IMR-90 (cell line): ENCODE data around the gene PHKG2. TPM values are rescaled to one million over a fixed set of nuclear protein-coding genes. Genes with fewer than 3 reads are reported as not detected.

ENCODE experiments used
- ATAC-seq: fragments of 200-7000 bp; cut with Tn5 transposase; 2 replicates; pipeline ENCODE4 v1.9.1; 2020; ENCODE audit warnings: low read depth, mild to moderate bottlenecking, moderate library complexity
- BruUV-seq: library from RNA; stranded (reverse); fragments of 400-500 nt; replicated peaks from 2 replicates; lab custom pipeline; 2021; lab: Mats Ljungman, UMichigan
- CTCF ChIA-PET: fragments of 300-600 bp; formaldehyde crosslinking; extraction: SDS; loops from one replicate; lab custom pipeline; 2021; ENCODE audit warnings: antibody characterized with exemption; lab: Yijun Ruan, JAX
- POLR2A ChIA-PET: fragments of 300-600 bp; sonication (Branson Sonifier 250); formaldehyde crosslinking; loops from one replicate; lab custom pipeline; 2022; ENCODE audit warnings: antibody characterized with exemption; ENCODE audit not compliant: unreplicated experiment; lab: Charles Lee
- DNase-seq: peaks from one replicate; pipeline ENCODE4 v3.0.0; 2013
- H2AFZ ChIP-seq: replicated peaks from 2 replicates; pipeline ENCODE3; 2013; ENCODE audit warnings: low read length, mild to moderate bottlenecking; ENCODE audit not compliant: poor library complexity
- H2AK5ac ChIP-seq: 2 replicates; pipeline ENCODE4 v1.6.1; 2013; ENCODE audit warnings: low read depth, low read length, inconsistent platforms
- H2AK9ac ChIP-seq: replicated peaks from 2 replicates; pipeline ENCODE3; 2013; ENCODE audit warnings: mild to moderate bottlenecking, low read depth, low read length, moderate library complexity; ENCODE audit not compliant: poor library complexity
- H2BK120ac ChIP-seq: 2 replicates; pipeline ENCODE4 v1.6.1; 2013; ENCODE audit warnings: low read depth, low read length, inconsistent platforms
- H2BK15ac ChIP-seq: 3 replicates; pipeline ENCODE4 v1.6.1; 2013; ENCODE audit warnings: low read depth, low read length, inconsistent platforms
- H2BK20ac ChIP-seq: 2 replicates; pipeline ENCODE4 v1.6.1; 2013; ENCODE audit warnings: low read depth, mild to moderate bottlenecking, inconsistent platforms, low read length, moderate library complexity
- H2BK5ac ChIP-seq: 2 replicates; pipeline ENCODE4 v1.6.1; 2013; ENCODE audit warnings: mild to moderate bottlenecking, low read depth, low read length, inconsistent platforms; ENCODE audit not compliant: poor library complexity, severe bottlenecking
- H3K14ac ChIP-seq: replicated peaks from 2 replicates; pipeline ENCODE4 v1.6.1; 2013; ENCODE audit warnings: low read depth, low read length, inconsistent platforms
- H3K18ac ChIP-seq: 2 replicates; pipeline ENCODE4 v1.6.1; 2013; ENCODE audit warnings: low read depth, low read length, control low read depth
- H3K23ac ChIP-seq: 2 replicates; pipeline ENCODE4 v1.6.1; 2013; ENCODE audit warnings: low read depth, low read length, inconsistent platforms
- H3K27ac ChIP-seq: 2 replicates; pipeline ENCODE4 v1.5.1; 2013; ENCODE audit warnings: mild to moderate bottlenecking, control low read depth, low read length; ENCODE audit not compliant: insufficient read depth
- H3K27me3 ChIP-seq: 2 replicates; pipeline ENCODE4 v1.6.1; 2013; ENCODE audit warnings: low read length; ENCODE audit not compliant: control insufficient read depth, insufficient read depth
- H3K36me3 ChIP-seq: 2 replicates; pipeline ENCODE4 v1.6.1; 2013; ENCODE audit warnings: low read length, mixed read lengths; ENCODE audit not compliant: control insufficient read depth, insufficient read depth
- H3K4ac ChIP-seq: 2 replicates; pipeline ENCODE4 v1.6.1; 2013; ENCODE audit warnings: low read depth, low read length, inconsistent platforms
- H3K4me1 ChIP-seq: 2 replicates; pipeline ENCODE4 v1.6.1; 2013; ENCODE audit warnings: low read length, mixed read lengths; ENCODE audit not compliant: control insufficient read depth, insufficient read depth
- H3K4me2 ChIP-seq: 2 replicates; pipeline ENCODE4 v1.6.1; 2013; ENCODE audit warnings: low read depth, mild to moderate bottlenecking, control low read depth, low read length, moderate library complexity
- H3K4me3 ChIP-seq: 2 replicates; pipeline ENCODE4 v1.5.1; 2013; ENCODE audit warnings: low read depth, mild to moderate bottlenecking, control low read depth, low read length, moderate library complexity; ENCODE audit not compliant: insufficient read depth
- H3K56ac ChIP-seq: 2 replicates; pipeline ENCODE4 v1.6.1; 2013; ENCODE audit warnings: low read length, inconsistent platforms; ENCODE audit not compliant: insufficient read depth; ENCODE audit errors: extremely low read depth
- H3K79me1 ChIP-seq, 2 experiments: 2 replicates each; pipeline ENCODE4 v1.6.1; 2013; ENCODE audit warnings: low read length in 2 of 2, inconsistent platforms in 1 of 2, low read depth in 1 of 2
- H3K9ac ChIP-seq: 2 replicates; pipeline ENCODE4 v1.6.1; 2013; ENCODE audit warnings: low read depth, low read length, control low read depth
- H3K9me1 ChIP-seq: 2 replicates; pipeline ENCODE4 v1.6.1; 2013; ENCODE audit warnings: low read length, inconsistent platforms; ENCODE audit not compliant: insufficient read depth
- H3K9me3 ChIP-seq: 2 replicates; pipeline ENCODE4 v1.6.1; 2013; ENCODE audit warnings: low read length; ENCODE audit not compliant: control insufficient read depth, insufficient read depth
- H4K20me1 ChIP-seq: 2 replicates; pipeline ENCODE4 v1.6.1; 2013; ENCODE audit warnings: low read length, inconsistent platforms; ENCODE audit not compliant: insufficient read depth
- H4K5ac ChIP-seq: 2 replicates; pipeline ENCODE4 v1.6.1; 2013; ENCODE audit warnings: mild to moderate bottlenecking, low read depth, low read length, control low read depth
- H4K8ac ChIP-seq, 2 experiments: 2 replicates each; pipeline ENCODE4 v1.6.1; 2013; ENCODE audit warnings: low read depth in 2 of 2, low read length in 2 of 2, control low read depth in 1 of 2, inconsistent platforms in 1 of 2
- H4K91ac ChIP-seq: 2 replicates; pipeline ENCODE4 v1.6.1; 2013; ENCODE audit warnings: low read depth, low read length, inconsistent platforms; ENCODE audit not compliant: insufficient read depth
- BHLHE40 ChIP-seq: fragments of 150-350 bp; IDR thresholded peaks from 2 replicates; pipeline ENCODE4 v1.6.1; 2016; ENCODE audit warnings: mild to moderate bottlenecking, low read depth, low read length
- CHD1 ChIP-seq: IDR thresholded peaks from 2 replicates; pipeline ENCODE4 v1.6.1; 2012; ENCODE audit warnings: low read depth, low read length, improper control_type of control experiment
- FOS ChIP-seq: fragments of 150-350 bp; IDR thresholded peaks from 2 replicates; pipeline ENCODE4 v1.6.1; 2016; ENCODE audit warnings: low read depth, low read length
- MAZ ChIP-seq: IDR thresholded peaks from 2 replicates; pipeline ENCODE4 v1.6.1; 2012; ENCODE audit warnings: low read depth, mild to moderate bottlenecking, low read length, improper control_type of control experiment, moderate library complexity, borderline replicate concordance
- MXI1 ChIP-seq: IDR thresholded peaks from 2 replicates; pipeline ENCODE4 v1.6.1; 2012; ENCODE audit warnings: low read depth, mild to moderate bottlenecking, low read length, moderate library complexity, borderline replicate concordance
- NFE2L2 ChIP-seq: fragments of 150-350 bp; IDR thresholded peaks from 2 replicates; pipeline ENCODE4 v1.6.1; 2016; ENCODE audit warnings: low read depth, mild to moderate bottlenecking, low read length
- POLR2A ChIP-seq: IDR thresholded peaks from 2 replicates; pipeline ENCODE4 v1.6.1; 2012; ENCODE audit warnings: mild to moderate bottlenecking, low read depth, low read length
- RAD21 ChIP-seq: IDR thresholded peaks from 2 replicates; pipeline ENCODE4 v1.6.1; 2012; ENCODE audit warnings: low read length, improper control_type of control experiment
- RCOR1 ChIP-seq: IDR thresholded peaks from 2 replicates; pipeline ENCODE4 v1.6.1; 2012; ENCODE audit warnings: mild to moderate bottlenecking, low read length, improper control_type of control experiment; ENCODE audit not compliant: insufficient replicate concordance
- RFX5 ChIP-seq: IDR thresholded peaks from 2 replicates; pipeline ENCODE4 v1.8.0; 2012; ENCODE audit warnings: low read depth, mild to moderate bottlenecking, low read length, moderate library complexity
- SMC3 ChIP-seq: fragments of 150-350 bp; IDR thresholded peaks from 2 replicates; pipeline ENCODE4 v1.6.1; 2016; ENCODE audit warnings: low read depth, mild to moderate bottlenecking, antibody characterized with exemption, low read length, moderate library complexity
- WGBS, 2 experiments: methylation state at CpG; one replicate each; pipeline versions ENCODE4 v1.1.5 to v1.1.7; 2013; ENCODE audit warnings: missing lambda C conversion rate in 2 of 2; ENCODE audit not compliant: insufficient read length in 1 of 2; ENCODE audit errors: extremely low coverage in 2 of 2; 5-methylcytosine and 5-hydroxymethylcytosine counted together
- dilution Hi-C: fragments of 300-500 bp; cut with HindIII; formaldehyde crosslinking; loops from one replicate; pipeline ENCODE4 v1.14.3; 2018; ENCODE audit warnings: low sequenced_read_pairs; ENCODE audit not compliant: unreplicated experiment
- in situ Hi-C: fragments of 300-500 bp; cut with MboI; formaldehyde crosslinking; loops from 3 replicates; pipeline ENCODE4 v1.14.3; 2019; ENCODE audit warnings: low sequenced_read_pairs, inconsistent platforms, mixed read lengths
- intact Hi-C: fragments of 100-400 bp; cut with micrococcal nuclease; formaldehyde crosslinking; loops from 2 replicates; pipeline ENCODE4 v1.10.0; 2022
- polyA plus RNA-seq, 3 experiments: library from polyadenylated mRNA; depleted of rRNA; stranded (reverse); fragments of >200 nt; gene quantifications; 2 replicates each; pipeline ENCODE4 v1.2.3, GENCODE V29; 2012; ENCODE audit warnings: low replicate concordance in 1 of 3
- total RNA-seq: library from RNA; depleted of rRNA; stranded (reverse); fragments of >200 nt; gene quantifications from 2 replicates; pipeline ENCODE4 v1.2.3, GENCODE V29; 2012
- TF ChIP-seq, protein P1 (sequence below): conservative IDR thresholded peaks from 2 replicates; pipeline ENCODE4 v1.5.1; 2012; ENCODE audit warnings: mild to moderate bottlenecking, low read depth, low read length, improper control_type of control experiment
- TF ChIP-seq, protein P2 (sequence below): fragments of 150-350 bp; IDR thresholded peaks from 2 replicates; pipeline ENCODE4 v1.6.1; 2017; ENCODE audit warnings: mild to moderate bottlenecking, antibody characterized with exemption, low read length, low read depth
- TF ChIP-seq, protein P3 (sequence below): fragments of 150-350 bp; IDR thresholded peaks from 2 replicates; pipeline ENCODE4 v1.6.1; 2016; ENCODE audit warnings: low read depth, mild to moderate bottlenecking, low read length, moderate library complexity, borderline replicate concordance

Gene PHKG2
- total and polyA plus RNA-seq, 2 of the 4 experiments (the other 2 are of a cell fraction), result 26.0 to 38.9 TPM

DNA sequence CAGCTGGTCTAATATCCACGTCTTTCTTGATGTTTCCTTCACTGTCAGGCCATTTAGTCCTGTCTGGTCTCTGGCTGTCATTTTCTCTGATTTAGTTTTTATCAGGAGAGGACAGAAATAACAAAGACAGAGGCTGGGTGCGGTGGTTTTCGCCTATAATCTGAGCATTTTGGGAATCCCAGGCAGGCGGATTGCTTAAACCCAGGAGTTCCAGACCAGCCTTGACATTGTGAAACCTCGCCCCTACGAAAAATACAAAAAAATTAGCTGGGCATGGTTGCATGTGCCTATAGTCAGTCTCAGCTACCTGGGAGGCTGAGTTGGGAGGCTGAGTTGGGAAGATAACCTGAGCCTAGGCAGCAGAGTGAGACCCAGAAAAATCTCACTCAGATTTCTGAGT, 42.2 kb upstream of the PHKG2 start:
- no peaks in the 10 kb centered on the region; the same call in 1 of the 2 replicates for H3K9me1 ChIP-seq
- ChIA-PET POLR2A (no interaction called here), CTCF (no interaction called here)
- H2AK5ac ChIP-seq, result no peak overlapping the region
- H3K14ac ChIP-seq, result no peak overlapping the region
- TF ChIP-seq RAD21, result no peak
- TF ChIP-seq CHD1, result no peak
- TF ChIP-seq RCOR1, result no peak
- TF ChIP-seq, protein P1, sequence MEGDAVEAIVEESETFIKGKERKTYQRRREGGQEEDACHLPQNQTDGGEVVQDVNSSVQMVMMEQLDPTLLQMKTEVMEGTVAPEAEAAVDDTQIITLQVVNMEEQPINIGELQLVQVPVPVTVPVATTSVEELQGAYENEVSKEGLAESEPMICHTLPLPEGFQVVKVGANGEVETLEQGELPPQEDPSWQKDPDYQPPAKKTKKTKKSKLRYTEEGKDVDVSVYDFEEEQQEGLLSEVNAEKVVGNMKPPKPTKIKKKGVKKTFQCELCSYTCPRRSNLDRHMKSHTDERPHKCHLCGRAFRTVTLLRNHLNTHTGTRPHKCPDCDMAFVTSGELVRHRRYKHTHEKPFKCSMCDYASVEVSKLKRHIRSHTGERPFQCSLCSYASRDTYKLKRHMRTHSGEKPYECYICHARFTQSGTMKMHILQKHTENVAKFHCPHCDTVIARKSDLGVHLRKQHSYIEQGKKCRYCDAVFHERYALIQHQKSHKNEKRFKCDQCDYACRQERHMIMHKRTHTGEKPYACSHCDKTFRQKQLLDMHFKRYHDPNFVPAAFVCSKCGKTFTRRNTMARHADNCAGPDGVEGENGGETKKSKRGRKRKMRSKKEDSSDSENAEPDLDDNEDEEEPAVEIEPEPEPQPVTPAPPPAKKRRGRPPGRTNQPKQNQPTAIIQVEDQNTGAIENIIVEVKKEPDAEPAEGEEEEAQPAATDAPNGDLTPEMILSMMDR, result no peak
- no peak for TF ChIP-seq FOS
- TF ChIP-seq, protein P2, sequence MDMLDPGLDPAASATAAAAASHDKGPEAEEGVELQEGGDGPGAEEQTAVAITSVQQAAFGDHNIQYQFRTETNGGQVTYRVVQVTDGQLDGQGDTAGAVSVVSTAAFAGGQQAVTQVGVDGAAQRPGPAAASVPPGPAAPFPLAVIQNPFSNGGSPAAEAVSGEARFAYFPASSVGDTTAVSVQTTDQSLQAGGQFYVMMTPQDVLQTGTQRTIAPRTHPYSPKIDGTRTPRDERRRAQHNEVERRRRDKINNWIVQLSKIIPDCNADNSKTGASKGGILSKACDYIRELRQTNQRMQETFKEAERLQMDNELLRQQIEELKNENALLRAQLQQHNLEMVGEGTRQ, result no peak
- TF ChIP-seq NFE2L2, result no peak
- no peak for TF ChIP-seq POLR2A
- TF ChIP-seq MAZ, result no peak
- TF ChIP-seq SMC3, result no peak
- TF ChIP-seq RFX5, result no peak
- TF ChIP-seq MXI1, result no peak
- no peak for TF ChIP-seq BHLHE40
- TF ChIP-seq, protein P3, sequence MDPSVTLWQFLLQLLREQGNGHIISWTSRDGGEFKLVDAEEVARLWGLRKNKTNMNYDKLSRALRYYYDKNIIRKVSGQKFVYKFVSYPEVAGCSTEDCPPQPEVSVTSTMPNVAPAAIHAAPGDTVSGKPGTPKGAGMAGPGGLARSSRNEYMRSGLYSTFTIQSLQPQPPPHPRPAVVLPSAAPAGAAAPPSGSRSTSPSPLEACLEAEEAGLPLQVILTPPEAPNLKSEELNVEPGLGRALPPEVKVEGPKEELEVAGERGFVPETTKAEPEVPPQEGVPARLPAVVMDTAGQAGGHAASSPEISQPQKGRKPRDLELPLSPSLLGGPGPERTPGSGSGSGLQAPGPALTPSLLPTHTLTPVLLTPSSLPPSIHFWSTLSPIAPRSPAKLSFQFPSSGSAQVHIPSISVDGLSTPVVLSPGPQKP, result no peak
- ATAC-seq (no peak), DNase-seq (no peak)
- H2AFZ ChIP-seq, result no peak overlapping the region
- no peak overlapping the region for H3K4me3 ChIP-seq
- no peak overlapping the region for H3K56ac ChIP-seq
- no peak overlapping the region for H3K4me2 ChIP-seq
- H2BK120ac ChIP-seq, result no peak overlapping the region
- no peak overlapping the region for H2BK20ac ChIP-seq
- no peak overlapping the region for H3K18ac ChIP-seq
- no peaks in the 10 kb centered on the region for H3K9me3 ChIP-seq
- peaks cover 70% of the 10 kb centered on the region for H3K36me3 ChIP-seq
- dilution Hi-C loops (no loop called here), in situ Hi-C loops (no loop called here), intact Hi-C loops (no loop called here)
- no peak overlapping the region for H3K23ac ChIP-seq
- H4K20me1 ChIP-seq, result peaks cover 7% of the 10 kb centered on the region
- H4K8ac ChIP-seq, result no peak overlapping the region
- no peak overlapping the region for H2BK5ac ChIP-seq
- no peak overlapping the region for H4K91ac ChIP-seq
- H2AK9ac ChIP-seq, result no peak overlapping the region
- no peak overlapping the region for H2BK15ac ChIP-seq
- no peaks in the 10 kb centered on the region for H3K4me1 ChIP-seq
- WGBS, 2 experiments, result no CpG with 5 or more reads among the region's 6 CpGs
- peaks cover 35 to 45% of the 10 kb centered on the region in 2 experiments for H3K79me1 ChIP-seq
- H3K27ac ChIP-seq, result no peak overlapping the region
- H3K4ac ChIP-seq, result no peak overlapping the region
- no TSS peak for BruUV-seq
- no peaks in the 10 kb centered on the region for H3K27me3 ChIP-seq
- no peak overlapping the region for H3K9ac ChIP-seq
- no peak overlapping the region for H4K5ac ChIP-seq
